Measurements from ENCODE around the gene GMPR2. TPM values are rescaled to one million over a fixed set of nuclear protein-coding genes. Genes with fewer than 3 reads are reported as not detected.

The GMPR2 gene
- total RNA-seq, 1 donor from 2014 or later = 66.6 TPM

GRCh38 chr14:24278424-24278823 lies 45.7 kb downstream of the GMPR2 start:
- Mint-ChIP-seq H3K4me1 (ENCODE audit: unreplicated experiment) (peaks cover 4% of the 10 kb centered on the region), H3K36me3 (peaks cover 5% of the 10 kb centered on the region), H3K4me3 (no peak overlapping the region), H3K27ac (no peak overlapping the region), H3K27me3 (no peaks in the 10 kb centered on the region), H3K9me3 (no peaks in the 10 kb centered on the region)
- no peak for DNase-seq (ENCODE audit: extremely low spot score, unreplicated experiment)
- TF ChIP-seq CTCF (conservative IDR thresholded peaks at IDR 0.05) = no peak

- H3K27me3 Mint-ChIP-seq = no peaks in the 10 kb centered on the region
- peak overlapping the region; percentile 72 for H3K27ac Mint-ChIP-seq
- peaks cover 5% of the 10 kb centered on the region for H3K36me3 Mint-ChIP-seq
- TF ChIP-seq CTCF (conservative IDR thresholded peaks at IDR 0.05) = no peak
- DNase-seq (ENCODE audit: extremely low spot score, unreplicated experiment) = no peak
- no peaks in the 10 kb centered on the region for H3K9me3 Mint-ChIP-seq
- H3K4me3 Mint-ChIP-seq = no peak overlapping the region
- peaks cover 4% of the 10 kb centered on the region for H3K4me1 Mint-ChIP-seq (ENCODE audit: unreplicated experiment)
Measured at GRCh38 chr14:24279301-24280186, 46.8 kb downstream of the GMPR2 start.

- H3K4me3 Mint-ChIP-seq = no peak overlapping the region
- no peak for DNase-seq (ENCODE audit: extremely low spot score, unreplicated experiment)
- H3K27me3 Mint-ChIP-seq = no peaks in the 10 kb centered on the region
- TF ChIP-seq CTCF (conservative IDR thresholded peaks at IDR 0.05) = no peak
- peaks cover 9% of the 10 kb centered on the region for H3K4me1 Mint-ChIP-seq (ENCODE audit: unreplicated experiment)
- H3K36me3 Mint-ChIP-seq = peaks cover 5% of the 10 kb centered on the region
- no peaks in the 10 kb centered on the region for H3K9me3 Mint-ChIP-seq
- H3K27ac Mint-ChIP-seq = peak overlapping the region; percentile 31
Measured at GRCh38 chr14:24280797-24281460, 48.2 kb downstream of the GMPR2 start.

- Mint-ChIP-seq H3K27me3 (no peaks in the 10 kb centered on the region), H3K36me3 (peaks cover 5% of the 10 kb centered on the region), H3K27ac (peak overlapping the region; percentile 31), H3K9me3 (no peaks in the 10 kb centered on the region), H3K4me3 (no peak overlapping the region), H3K4me1 (ENCODE audit: unreplicated experiment) (peaks cover 9% of the 10 kb centered on the region)
- no peak for DNase-seq (ENCODE audit: extremely low spot score, unreplicated experiment)
- TF ChIP-seq CTCF (conservative IDR thresholded peaks at IDR 0.05) = no peak
Measured at GRCh38 chr14:24281636-24282035, 48.9 kb downstream of the GMPR2 start.

- TF ChIP-seq CTCF (conservative IDR thresholded peaks at IDR 0.05) = no peak
- peak overlapping the region; percentile 26 for H3K27ac Mint-ChIP-seq
- H3K9me3 Mint-ChIP-seq = no peaks in the 10 kb centered on the region
- H3K27me3 Mint-ChIP-seq = no peaks in the 10 kb centered on the region
- no peaks in the 10 kb centered on the region for H3K36me3 Mint-ChIP-seq
- peaks cover 9% of the 10 kb centered on the region for H3K4me1 Mint-ChIP-seq (ENCODE audit: unreplicated experiment)
- no peak for DNase-seq (ENCODE audit: extremely low spot score, unreplicated experiment)
- H3K4me3 Mint-ChIP-seq = no peak overlapping the region
Measured at GRCh38 chr14:24282736-24283135, 50.0 kb downstream of the GMPR2 start.

Measured in type B pancreatic cell (in vitro differentiated cells).